ENCODE measurements around the gene GPR62.

- TF ChIP-seq EP300 (IDR thresholded peaks at IDR 0.05; ENCODE audit: borderline replicate concordance in 1 of 2, low read depth in 1 of 2, low read length in 1 of 2) (no peak), CHD2 (IDR thresholded peaks at IDR 0.05; ENCODE audit: low read length, partially characterized antibody) (no peak), CTCF (IDR thresholded peaks at IDR 0.05) (no peak)
Observed at GRCh38 chr3:52006820-52007133, 51.6 kb downstream of the GPR62 start.
